Gastroesophageal sphincter (tissue), 3 donors: Measurements from ENCODE around the gene DENND1B.

Experiments
- CTCF ChIP-seq, 4 experiments: fragments of 200-600 bp in 2 of 4; fragments of 450-650 bp in 2 of 4; sonication (generic) in 1 of 4; IDR thresholded peaks; one replicate each; pipeline ENCODE4 v1.5.1; 2017 to 2019; ENCODE audit warnings: antibody characterized with exemption in 4 of 4, mild to moderate bottlenecking in 2 of 4, moderate library complexity in 2 of 4
- EP300 ChIP-seq: sonication (generic); formaldehyde crosslinking; IDR thresholded peaks from one replicate; pipeline ENCODE4 v1.6.1; 2017; ENCODE audit warnings: antibody characterized with exemption, mild to moderate bottlenecking
- POLR2A ChIP-seq, 2 donors: fragments of 450-650 bp; IDR thresholded peaks; one replicate each; pipeline ENCODE4 v1.6.1; 2017; ENCODE audit warnings: antibody characterized with exemption in 2 of 2, mild to moderate bottlenecking in 2 of 2, moderate library complexity in 1 of 2
- POLR2AphosphoS5 ChIP-seq: sonication (generic); formaldehyde crosslinking; IDR thresholded peaks from one replicate; pipeline ENCODE4 v1.6.1; 2017; ENCODE audit warnings: antibody characterized with exemption

GRCh38 chr1:197526736-197527371, 248.4 kb downstream of the DENND1B start:
- peak; percentile 45 to 76 (median 56) for TF ChIP-seq CTCF (IDR thresholded peaks at IDR 0.05)
- TF ChIP-seq POLR2A (IDR thresholded peaks at IDR 0.05) = no peak
- TF ChIP-seq POLR2AphosphoS5 = no peak
- TF ChIP-seq EP300 = no peak
